ENCODE data around the gene RNU11.
"Not testable (repeated sequence)": the region's sequence is repeated elsewhere in the genome, so short reads cannot be mapped to it uniquely, and the experiment has no call there.

Gene RNU11

GRCh38 chr1:28648474-28649198 is at the start of gene RNU11:
Gene RNU11, plus strand, starts transcription at chr1:28648600.
- DNase-seq, result peak; percentile 79

- no peak for DNase-seq
Observed at GRCh38 chr1:28601696-28602095, 46.7 kb upstream of the RNU11 start.

GRCh38 chr1:28602536-28603439 is 45.6 kb upstream of the RNU11 start:
- no peak for DNase-seq

GRCh38 chr1:28604411-28604810 is 44.0 kb upstream of the RNU11 start:
- DNase-seq, result no peak

- no peak for DNase-seq
Observed at GRCh38 chr1:28604962-28605361, 43.4 kb upstream of the RNU11 start.

GRCh38 chr1:28606771-28607170 is 41.6 kb upstream of the RNU11 start:
- DNase-seq, result no peak

- no peak for DNase-seq
Observed at GRCh38 chr1:28613175-28613574, 35.2 kb upstream of the RNU11 start.

GRCh38 chr1:28631713-28632112 is 16.7 kb upstream of the RNU11 start:
- no peak for DNase-seq

- DNase-seq, result no peak
Observed at GRCh38 chr1:28632560-28632959, 15.8 kb upstream of the RNU11 start.

- no peak for DNase-seq
Observed at GRCh38 chr1:28640766-28641165, 7.6 kb upstream of the RNU11 start.

GRCh38 chr1:28642056-28642846 is 6.1 kb upstream of the RNU11 start:
- DNase-seq, result no peak

GRCh38 chr1:28642847-28643635 is 5.4 kb upstream of the RNU11 start, which contains the start of gene TAF12:
Gene TAF12, minus strand, starts transcription at chr1:28643067. Its CDS starts 20,986 bp downstream, at chr1:28622081.
- peak; percentile 70 for DNase-seq

GRCh38 chr1:28644494-28644893 is 3.9 kb upstream of the RNU11 start:
- no peak for DNase-seq

GRCh38 chr1:28645406-28645805 is 3.0 kb upstream of the RNU11 start:
- not testable (repeated sequence) for DNase-seq

- no peak for DNase-seq
Observed at GRCh38 chr1:28646040-28646439, 2.4 kb upstream of the RNU11 start.

GRCh38 chr1:28648008-28648473 is 359 bp upstream of the RNU11 start:
- DNase-seq, result peak; percentile 62

- DNase-seq, result not testable (repeated sequence)
Observed at GRCh38 chr1:28653063-28653462, 4.7 kb downstream of the RNU11 start.

- not testable (repeated sequence) for DNase-seq
Observed at GRCh38 chr1:28653870-28654269, 5.5 kb downstream of the RNU11 start.

- not testable (repeated sequence) for DNase-seq
Observed at GRCh38 chr1:28655448-28656311, 7.3 kb downstream of the RNU11 start.

- no peak for DNase-seq
Observed at GRCh38 chr1:28656335-28656734, 7.9 kb downstream of the RNU11 start.

- DNase-seq, result no peak
Observed at GRCh38 chr1:28663871-28664470, 15.6 kb downstream of the RNU11 start.

All from NCI-H510A (cell line).